Femur (tissue), 1 donor: Measurements from ENCODE around the gene PFN3.
"Not testable (repeated sequence)": the region's sequence is repeated elsewhere in the genome, so short reads cannot be mapped to it uniquely, and the experiment has no call there.

Experiments used
- DNase-seq: peaks from one replicate; pipeline ENCODE4 v3.0.0-alpha.2; 2017

The PFN3 gene

GRCh38 chr5:177423671-177424070 lies 23.2 kb upstream of the PFN3 start:
- DNase-seq = no peak

- DNase-seq = no peak
Observed at GRCh38 chr5:177421062-177421798, 20.8 kb upstream of the PFN3 start.

GRCh38 chr5:177420472-177420871 lies 20.0 kb upstream of the PFN3 start:
- DNase-seq = not testable (repeated sequence)

GRCh38 chr5:177419046-177419445 lies 18.6 kb upstream of the PFN3 start:
- no peak for DNase-seq

- DNase-seq = not testable (repeated sequence)
Observed at GRCh38 chr5:177417081-177417480, 16.6 kb upstream of the PFN3 start.

GRCh38 chr5:177414481-177414880 lies 14.0 kb upstream of the PFN3 start:
- no peak for DNase-seq

GRCh38 chr5:177412603-177413233 lies 12.3 kb upstream of the PFN3 start:
- no peak for DNase-seq

- DNase-seq = no peak
Observed at GRCh38 chr5:177410575-177410974, 10.1 kb upstream of the PFN3 start.

GRCh38 chr5:177409043-177409801 lies 8.8 kb upstream of the PFN3 start, which contains the start of gene F12:
Gene F12 (minus strand): TSS chr5:177409564. CDS start chr5:177409527, 37 bp downstream.
- no peak for DNase-seq

- DNase-seq = peak; percentile 37
Observed at GRCh38 chr5:177405805-177406204, 5.3 kb upstream of the PFN3 start.

- no peak for DNase-seq
Observed at GRCh38 chr5:177405312-177405711, 4.9 kb upstream of the PFN3 start.

- DNase-seq = no peak
Observed at GRCh38 chr5:177404641-177405179, 4.2 kb upstream of the PFN3 start.

- DNase-seq = peak; percentile 87
Observed at GRCh38 chr5:177403792-177404640, 3.6 kb upstream of the PFN3 start.

GRCh38 chr5:177403102-177403791 lies 2.8 kb upstream of the PFN3 start:
- DNase-seq = no peak

GRCh38 chr5:177402271-177403043 lies 2.0 kb upstream of the PFN3 start:
- DNase-seq = no peak

GRCh38 chr5:177397875-177398390 lies 2.5 kb downstream of the PFN3 start:
- no peak for DNase-seq

- no peak for DNase-seq
Observed at GRCh38 chr5:177396807-177397206, 3.7 kb downstream of the PFN3 start.

- DNase-seq = no peak
Observed at GRCh38 chr5:177396078-177396477, 4.4 kb downstream of the PFN3 start.

GRCh38 chr5:177393990-177394389 lies 6.5 kb downstream of the PFN3 start:
- DNase-seq = no peak

- no peak for DNase-seq
Observed at GRCh38 chr5:177393206-177393765, 7.2 kb downstream of the PFN3 start.
